Activated CD8-positive, alpha-beta T cell treated with anti-CD3 and anti-CD28 coated beads for 36 hours (primary cell): ENCODE data around the gene MED14. TPM values are rescaled to one million over a fixed set of nuclear protein-coding genes. Genes with fewer than 3 reads are reported as not detected.

Experiments used
- ATAC-seq: fragments of 200-7000 bp; cut with Tn5 transposase; one replicate; pipeline ENCODE4 v1.10.0; 2021; ENCODE audit warnings: mild to moderate bottlenecking, moderate library complexity
- CTCF ChIA-PET: fragments of 350-600 bp; sonication (Branson Sonifier 250); formaldehyde crosslinking; loops from one replicate; lab custom pipeline; 2021; ENCODE audit warnings: antibody characterized with exemption; lab: Charles Lee
- POLR2A ChIA-PET: fragments of 350-600 bp; sonication (Branson Sonifier 250); formaldehyde crosslinking; loops from one replicate; lab custom pipeline; 2021; ENCODE audit warnings: antibody characterized with exemption; lab: Charles Lee
- DNase-seq: peaks from one replicate; pipeline ENCODE4 v3.0.0-alpha.2; 2020
- H3K27ac Mint-ChIP-seq: one replicate; pipeline ENCODE4 v1.8.0; 2021; ENCODE audit warnings: mild to moderate bottlenecking, mixed read lengths
- H3K27me3 Mint-ChIP-seq: one replicate; pipeline ENCODE4 v1.8.0; 2021; ENCODE audit warnings: mixed read lengths
- H3K36me3 Mint-ChIP-seq: one replicate; pipeline ENCODE4 v1.8.0; 2021; ENCODE audit warnings: low read depth, mixed read lengths
- H3K4me1 Mint-ChIP-seq: one replicate; pipeline ENCODE4 v1.8.0; 2021; ENCODE audit warnings: low read depth, mixed read lengths
- H3K4me3 Mint-ChIP-seq: one replicate; pipeline ENCODE4 v1.8.0; 2021; ENCODE audit warnings: mild to moderate bottlenecking, moderate library complexity, mixed read lengths
- H3K9me3 Mint-ChIP-seq: one replicate; pipeline ENCODE4 v1.8.0; 2021; ENCODE audit warnings: mixed read lengths
- CTCF ChIP-seq: fragments of 200-600 bp; IDR thresholded peaks from one replicate; pipeline ENCODE4 v1.8.0; 2022; ENCODE audit warnings: antibody characterized with exemption, mild to moderate bottlenecking
- intact Hi-C: fragments of 100-400 bp; cut with micrococcal nuclease; formaldehyde crosslinking; loops from one replicate; pipeline ENCODE4 v1.10.0; 2022
- total RNA-seq, 2 experiments: library from RNA; stranded (reverse); gene quantifications; one replicate each; pipeline ENCODE4 v1.2.3, GENCODE V29; 2021

MED14 gene
- total RNA-seq, 2 experiments from 2014 or later: 37.1 to 39.9 TPM

GRCh38 chrX:40622479-40623138, 112.7 kb downstream of the MED14 start:
- DNase-seq: no peak
- Mint-ChIP-seq H3K4me1 (no peaks in the 10 kb centered on the region), H3K4me3 (no peak overlapping the region), H3K27me3 (no peaks in the 10 kb centered on the region), H3K27ac (no peak overlapping the region), H3K9me3 (no peaks in the 10 kb centered on the region), H3K36me3 (no peaks in the 10 kb centered on the region)
- intact Hi-C loops: no loop called here
- no peak for ATAC-seq
- POLR2A ChIA-PET: no interaction called here
- CTCF ChIA-PET: no interaction called here
- TF ChIP-seq CTCF: no peak

GRCh38 chrX:40617566-40617965, 117.8 kb downstream of the MED14 start:
- intact Hi-C loops: no loop called here
- CTCF ChIA-PET: interaction anchor here (1.4 kb wide), 1 partner anchor 73 kb away, joined by 3 read pairs; no protein-coding TSS in a partner anchor

GRCh38 chrX:40615976-40616375, 119.4 kb downstream of the MED14 start:
- Mint-ChIP-seq H3K9me3 (no peaks in the 10 kb centered on the region), H3K4me3 (no peak overlapping the region), H3K27me3 (no peaks in the 10 kb centered on the region), H3K4me1 (no peaks in the 10 kb centered on the region), H3K36me3 (no peaks in the 10 kb centered on the region), H3K27ac (no peak overlapping the region)
- CTCF ChIA-PET: no interaction called here
- intact Hi-C loops: no loop called here
- POLR2A ChIA-PET: no interaction called here
- DNase-seq (no peak), ATAC-seq (no peak)
- no peak for TF ChIP-seq CTCF

More at GRCh38 chrX:40617566-40617965, 117.8 kb downstream of the MED14 start:
- DNase-seq: no peak
- no peak for TF ChIP-seq CTCF
- POLR2A ChIA-PET: interaction anchor here (0.6 kb wide), 1 partner anchor 154 kb away, joined by 3 read pairs; no protein-coding TSS in a partner anchor
- no peak for ATAC-seq
- no peaks in the 10 kb centered on the region for H3K36me3 Mint-ChIP-seq
- no peaks in the 10 kb centered on the region for H3K27me3 Mint-ChIP-seq
- H3K9me3 Mint-ChIP-seq: no peaks in the 10 kb centered on the region
- H3K4me1 Mint-ChIP-seq: no peaks in the 10 kb centered on the region
- no peak overlapping the region for H3K4me3 Mint-ChIP-seq
- no peak overlapping the region for H3K27ac Mint-ChIP-seq

GRCh38 chrX:40612511-40612910, 122.8 kb downstream of the MED14 start:
- no peak overlapping the region for H3K27ac Mint-ChIP-seq
- CTCF ChIA-PET: no interaction called here
- POLR2A ChIA-PET: no interaction called here
- no peaks in the 10 kb centered on the region for H3K9me3 Mint-ChIP-seq
- no peak for ATAC-seq
- no peaks in the 10 kb centered on the region for H3K36me3 Mint-ChIP-seq
- TF ChIP-seq CTCF: no peak
- no peaks in the 10 kb centered on the region for H3K4me1 Mint-ChIP-seq
- intact Hi-C loops: no loop called here
- no peak overlapping the region for H3K4me3 Mint-ChIP-seq
- H3K27me3 Mint-ChIP-seq: no peaks in the 10 kb centered on the region
- DNase-seq: no peak

GRCh38 chrX:40607381-40607780, 128.0 kb downstream of the MED14 start:
- Mint-ChIP-seq H3K4me1 (no peaks in the 10 kb centered on the region), H3K27ac (no peak overlapping the region), H3K4me3 (no peak overlapping the region), H3K27me3 (no peaks in the 10 kb centered on the region), H3K36me3 (peaks cover 4% of the 10 kb centered on the region), H3K9me3 (no peaks in the 10 kb centered on the region)
- no peak for DNase-seq
- ChIA-PET POLR2A (no interaction called here), CTCF (no interaction called here)
- intact Hi-C loops: no loop called here
- no peak for ATAC-seq
- TF ChIP-seq CTCF: no peak
